Activated CD8-positive, alpha-beta memory T cell treated with anti-CD3 and anti-CD28 coated beads, Interleukin-2, amount 50 U/mL, for 1 hour (primary cell): ENCODE results near the gene CHL1.

ENCODE experiments used
- DNase-seq: peaks from one replicate; pipeline ENCODE4 v3.0.0-alpha.2; 2020; ENCODE audit errors: extremely low read depth

Gene CHL1

GRCh38 chr3:228442-229182 is 32.0 kb downstream of the CHL1 start:
- no peak for DNase-seq

- no peak for DNase-seq
Measured at GRCh38 chr3:229183-229661, 32.7 kb downstream of the CHL1 start.

- no peak for DNase-seq
Measured at GRCh38 chr3:236881-237280, 40.3 kb downstream of the CHL1 start.

GRCh38 chr3:242602-243355 is 46.2 kb downstream of the CHL1 start:
- DNase-seq: no peak

GRCh38 chr3:243356-243725 is 46.8 kb downstream of the CHL1 start:
- DNase-seq: no peak

GRCh38 chr3:244041-244440 is 47.5 kb downstream of the CHL1 start:
- no peak for DNase-seq

- no peak for DNase-seq
Measured at GRCh38 chr3:247916-248315, 51.4 kb downstream of the CHL1 start.

- DNase-seq: no peak
Measured at GRCh38 chr3:248864-249520, 52.4 kb downstream of the CHL1 start.

GRCh38 chr3:249587-250262 is 53.2 kb downstream of the CHL1 start:
- no peak for DNase-seq

- DNase-seq: no peak
Measured at GRCh38 chr3:256501-256900, 59.9 kb downstream of the CHL1 start.

- no peak for DNase-seq
Measured at GRCh38 chr3:257826-258225, 61.3 kb downstream of the CHL1 start.

- no peak for DNase-seq
Measured at GRCh38 chr3:260898-261297, 64.3 kb downstream of the CHL1 start.

- DNase-seq: no peak
Measured at GRCh38 chr3:263393-263792, 66.8 kb downstream of the CHL1 start.

GRCh38 chr3:264394-265156 is 68.0 kb downstream of the CHL1 start:
- DNase-seq: no peak

- DNase-seq: no peak
Measured at GRCh38 chr3:267101-267500, 70.5 kb downstream of the CHL1 start.

GRCh38 chr3:270688-271087 is 74.1 kb downstream of the CHL1 start:
- no peak for DNase-seq

GRCh38 chr3:274927-275326 is 78.4 kb downstream of the CHL1 start:
- no peak for DNase-seq

GRCh38 chr3:277873-278272 is 81.3 kb downstream of the CHL1 start:
- DNase-seq: no peak

- DNase-seq: no peak
Measured at GRCh38 chr3:278300-279064, 81.9 kb downstream of the CHL1 start.

- no peak for DNase-seq
Measured at GRCh38 chr3:279325-279724, 82.8 kb downstream of the CHL1 start.

- no peak for DNase-seq
Measured at GRCh38 chr3:280681-281080, 84.1 kb downstream of the CHL1 start.
